ENCODE measurements around the gene ZSCAN12. TPM values are rescaled to one million over a fixed set of nuclear protein-coding genes. Genes with fewer than 3 reads are reported as not detected.
A peak's percentile ranks its signal among the peaks of the same experiment; 100 is the strongest.

ZSCAN12 gene
- total and polyA plus RNA-seq, 2 of the 13 experiments (the other 11 are each of a cell fraction or from before 2014, with no cell fraction given) = 2.8 to 8.9 TPM

DNA sequence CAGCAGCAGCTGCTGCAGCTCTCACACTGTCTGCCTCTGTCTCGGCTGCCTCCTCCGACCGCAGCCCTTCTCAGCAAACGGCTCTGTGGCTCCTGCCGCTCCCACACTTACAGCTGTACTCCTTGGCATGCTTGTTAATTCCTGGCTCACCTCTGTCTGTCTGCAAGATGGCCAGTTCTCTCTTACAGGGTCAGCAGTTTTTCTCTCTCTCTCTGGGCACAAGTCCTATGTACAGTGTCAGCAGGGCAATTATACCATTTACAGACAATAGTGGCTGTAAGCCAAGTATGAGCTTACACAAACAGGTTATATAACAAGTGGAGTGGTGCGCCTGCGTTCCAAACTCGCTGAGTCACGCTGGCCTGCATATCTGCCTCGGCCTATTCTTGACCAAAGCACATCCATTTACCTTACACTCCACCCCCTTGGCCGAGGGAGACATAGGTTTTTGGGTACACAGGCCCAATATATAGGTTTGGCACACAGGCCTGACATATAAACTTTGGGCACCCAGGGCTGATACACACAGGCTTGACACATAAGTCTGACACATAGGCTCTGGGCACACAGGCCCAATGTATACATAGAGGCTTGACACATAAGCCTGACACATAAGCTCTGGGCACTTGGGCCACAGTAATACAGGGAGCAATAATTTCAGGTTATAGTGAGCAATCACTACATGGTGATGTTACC lies 45.4 kb downstream of the ZSCAN12 start (continued):
- TF ChIP-seq, protein P1, sequence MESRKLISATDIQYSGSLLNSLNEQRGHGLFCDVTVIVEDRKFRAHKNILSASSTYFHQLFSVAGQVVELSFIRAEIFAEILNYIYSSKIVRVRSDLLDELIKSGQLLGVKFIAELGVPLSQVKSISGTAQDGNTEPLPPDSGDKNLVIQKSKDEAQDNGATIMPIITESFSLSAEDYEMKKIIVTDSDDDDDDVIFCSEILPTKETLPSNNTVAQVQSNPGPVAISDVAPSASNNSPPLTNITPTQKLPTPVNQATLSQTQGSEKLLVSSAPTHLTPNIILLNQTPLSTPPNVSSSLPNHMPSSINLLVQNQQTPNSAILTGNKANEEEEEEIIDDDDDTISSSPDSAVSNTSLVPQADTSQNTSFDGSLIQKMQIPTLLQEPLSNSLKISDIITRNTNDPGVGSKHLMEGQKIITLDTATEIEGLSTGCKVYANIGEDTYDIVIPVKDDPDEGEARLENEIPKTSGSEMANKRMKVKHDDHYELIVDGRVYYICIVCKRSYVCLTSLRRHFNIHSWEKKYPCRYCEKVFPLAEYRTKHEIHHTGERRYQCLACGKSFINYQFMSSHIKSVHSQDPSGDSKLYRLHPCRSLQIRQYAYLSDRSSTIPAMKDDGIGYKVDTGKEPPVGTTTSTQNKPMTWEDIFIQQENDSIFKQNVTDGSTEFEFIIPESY (CRISPR knock-in tag; IDR thresholded peaks at IDR 0.05) = peak; percentile 65
- TF ChIP-seq MZF1 (CRISPR knock-in tag; IDR thresholded peaks at IDR 0.05; ENCODE audit: borderline replicate concordance) (no peak), NCOA1 (CRISPR knock-in tag; IDR thresholded peaks at IDR 0.05) (no peak), PPARG (CRISPR knock-in tag; conservative IDR thresholded peaks at IDR 0.05) (no peak), TRIM24 (CRISPR knock-in tag; IDR thresholded peaks at IDR 0.05) (no peak), KLF9 (CRISPR knock-in tag; IDR thresholded peaks at IDR 0.05; ENCODE audit: low read depth) (no peak), FOSL2 (CRISPR knock-in tag; IDR thresholded peaks at IDR 0.05) (peak; percentile 59), ZNF773 (CRISPR knock-in tag; IDR thresholded peaks at IDR 0.05; ENCODE audit: borderline replicate concordance) (no peak), ZMYM2 (CRISPR knock-in tag; IDR thresholded peaks at IDR 0.05) (peak; percentile 80; the same call in 1 of the 2 replicates), ZNF709 (CRISPR knock-in tag; IDR thresholded peaks at IDR 0.05) (no peak), SKI (IDR thresholded peaks at IDR 0.05; ENCODE audit: partially characterized antibody) (no peak), HNRNPLL (IDR thresholded peaks at IDR 0.05; ENCODE audit: low read depth, low read length, poor library complexity, severe bottlenecking) (no peak), ATF7 (IDR thresholded peaks at IDR 0.05) (no peak), ATF7 (CRISPR knock-in tag; IDR thresholded peaks at IDR 0.05) (no peak), NAIF1 (CRISPR knock-in tag; IDR thresholded peaks at IDR 0.05; ENCODE audit: borderline replicate concordance) (no peak), ZNF567 (CRISPR knock-in tag; IDR thresholded peaks at IDR 0.05; ENCODE audit: borderline replicate concordance) (no peak), ZNF510 (CRISPR knock-in tag; IDR thresholded peaks at IDR 0.05; ENCODE audit: low read depth) (no peak), ZNF350 (CRISPR knock-in tag; IDR thresholded peaks at IDR 0.05; ENCODE audit: borderline replicate concordance, low read depth) (no peak), ZNF563 (CRISPR knock-in tag; IDR thresholded peaks at IDR 0.05) (no peak), RFX5 (IDR thresholded peaks at IDR 0.05; ENCODE audit: low read depth, low read length) (no peak)
- TF ChIP-seq, protein P2, sequence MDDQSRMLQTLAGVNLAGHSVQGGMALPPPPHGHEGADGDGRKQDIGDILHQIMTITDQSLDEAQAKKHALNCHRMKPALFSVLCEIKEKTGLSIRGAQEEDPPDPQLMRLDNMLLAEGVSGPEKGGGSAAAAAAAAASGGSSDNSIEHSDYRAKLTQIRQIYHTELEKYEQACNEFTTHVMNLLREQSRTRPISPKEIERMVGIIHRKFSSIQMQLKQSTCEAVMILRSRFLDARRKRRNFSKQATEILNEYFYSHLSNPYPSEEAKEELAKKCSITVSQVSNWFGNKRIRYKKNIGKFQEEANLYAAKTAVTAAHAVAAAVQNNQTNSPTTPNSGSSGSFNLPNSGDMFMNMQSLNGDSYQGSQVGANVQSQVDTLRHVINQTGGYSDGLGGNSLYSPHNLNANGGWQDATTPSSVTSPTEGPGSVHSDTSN (CRISPR knock-in tag; IDR thresholded peaks at IDR 0.05; ENCODE audit: borderline replicate concordance) = no peak
- TF ChIP-seq, protein P3, sequence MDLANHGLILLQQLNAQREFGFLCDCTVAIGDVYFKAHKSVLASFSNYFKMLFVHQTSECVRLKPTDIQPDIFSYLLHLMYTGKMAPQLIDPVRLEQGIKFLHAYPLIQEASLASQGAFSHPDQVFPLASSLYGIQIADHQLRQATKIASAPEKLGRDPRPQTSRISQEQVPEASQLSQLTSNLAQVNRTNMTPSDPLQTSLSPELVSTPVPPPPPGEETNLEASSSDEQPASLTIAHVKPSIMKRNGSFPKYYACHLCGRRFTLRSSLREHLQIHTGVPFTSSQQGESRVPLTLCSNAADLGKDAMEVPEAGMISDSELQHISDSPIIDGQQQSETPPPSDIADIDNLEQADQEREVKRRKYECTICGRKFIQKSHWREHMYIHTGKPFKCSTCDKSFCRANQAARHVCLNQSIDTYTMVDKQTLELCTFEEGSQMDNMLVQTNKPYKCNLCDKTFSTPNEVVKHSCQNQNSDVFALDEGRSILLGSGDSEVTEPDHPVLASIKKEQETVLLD (CRISPR knock-in tag; IDR thresholded peaks at IDR 0.05; ENCODE audit: low read depth) = no peak
- TF ChIP-seq, protein P4, sequence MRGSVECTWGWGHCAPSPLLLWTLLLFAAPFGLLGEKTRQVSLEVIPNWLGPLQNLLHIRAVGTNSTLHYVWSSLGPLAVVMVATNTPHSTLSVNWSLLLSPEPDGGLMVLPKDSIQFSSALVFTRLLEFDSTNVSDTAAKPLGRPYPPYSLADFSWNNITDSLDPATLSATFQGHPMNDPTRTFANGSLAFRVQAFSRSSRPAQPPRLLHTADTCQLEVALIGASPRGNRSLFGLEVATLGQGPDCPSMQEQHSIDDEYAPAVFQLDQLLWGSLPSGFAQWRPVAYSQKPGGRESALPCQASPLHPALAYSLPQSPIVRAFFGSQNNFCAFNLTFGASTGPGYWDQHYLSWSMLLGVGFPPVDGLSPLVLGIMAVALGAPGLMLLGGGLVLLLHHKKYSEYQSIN (CRISPR knock-in tag; IDR thresholded peaks at IDR 0.05; ENCODE audit: borderline replicate concordance) = no peak
- TF ChIP-seq, protein P5, sequence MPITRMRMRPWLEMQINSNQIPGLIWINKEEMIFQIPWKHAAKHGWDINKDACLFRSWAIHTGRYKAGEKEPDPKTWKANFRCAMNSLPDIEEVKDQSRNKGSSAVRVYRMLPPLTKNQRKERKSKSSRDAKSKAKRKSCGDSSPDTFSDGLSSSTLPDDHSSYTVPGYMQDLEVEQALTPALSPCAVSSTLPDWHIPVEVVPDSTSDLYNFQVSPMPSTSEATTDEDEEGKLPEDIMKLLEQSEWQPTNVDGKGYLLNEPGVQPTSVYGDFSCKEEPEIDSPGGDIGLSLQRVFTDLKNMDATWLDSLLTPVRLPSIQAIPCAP (CRISPR knock-in tag; IDR thresholded peaks at IDR 0.05; ENCODE audit: low read depth) = no peak
- TF ChIP-seq, protein P6, sequence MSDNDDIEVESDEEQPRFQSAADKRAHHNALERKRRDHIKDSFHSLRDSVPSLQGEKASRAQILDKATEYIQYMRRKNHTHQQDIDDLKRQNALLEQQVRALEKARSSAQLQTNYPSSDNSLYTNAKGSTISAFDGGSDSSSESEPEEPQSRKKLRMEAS (IDR thresholded peaks at IDR 0.05) = no peak

All from HepG2 (cell line).